GM21367 (cell line): ENCODE measurements around the gene EPHA3.

ENCODE experiments used
- ATAC-seq: cut with Tn5 transposase; IDR thresholded peaks from one replicate; pipeline ENCODE4 v1.9.1; 2021; ENCODE audit not compliant: unreplicated experiment

Gene EPHA3

GRCh38 chr3:89107461-89108290, at the start of gene EPHA3:
Gene EPHA3 (plus strand): TSS chr3:89107621. CDS start chr3:89107749, 128 bp downstream.
- ATAC-seq, result peak; percentile 98

DNA sequence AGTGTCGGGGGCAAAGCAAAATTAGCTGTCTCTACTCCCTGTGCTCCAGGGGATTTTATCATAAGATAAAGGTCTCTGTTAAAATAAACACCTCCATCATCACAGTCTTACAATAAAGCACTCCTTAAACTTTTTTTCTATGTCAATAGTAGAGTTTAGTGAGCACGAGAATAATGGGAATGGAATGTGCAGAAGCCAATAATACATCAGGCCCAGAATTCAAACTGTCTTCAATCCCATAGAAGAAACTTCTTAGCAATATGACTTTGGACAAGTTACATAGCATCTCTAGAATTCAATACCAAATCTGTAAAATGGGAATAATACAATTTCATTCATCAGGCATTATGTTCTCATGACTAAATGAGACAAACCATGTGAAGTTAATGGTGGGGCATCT, 49.0 kb upstream of the EPHA3 start:
- ATAC-seq, result no peak

DNA sequence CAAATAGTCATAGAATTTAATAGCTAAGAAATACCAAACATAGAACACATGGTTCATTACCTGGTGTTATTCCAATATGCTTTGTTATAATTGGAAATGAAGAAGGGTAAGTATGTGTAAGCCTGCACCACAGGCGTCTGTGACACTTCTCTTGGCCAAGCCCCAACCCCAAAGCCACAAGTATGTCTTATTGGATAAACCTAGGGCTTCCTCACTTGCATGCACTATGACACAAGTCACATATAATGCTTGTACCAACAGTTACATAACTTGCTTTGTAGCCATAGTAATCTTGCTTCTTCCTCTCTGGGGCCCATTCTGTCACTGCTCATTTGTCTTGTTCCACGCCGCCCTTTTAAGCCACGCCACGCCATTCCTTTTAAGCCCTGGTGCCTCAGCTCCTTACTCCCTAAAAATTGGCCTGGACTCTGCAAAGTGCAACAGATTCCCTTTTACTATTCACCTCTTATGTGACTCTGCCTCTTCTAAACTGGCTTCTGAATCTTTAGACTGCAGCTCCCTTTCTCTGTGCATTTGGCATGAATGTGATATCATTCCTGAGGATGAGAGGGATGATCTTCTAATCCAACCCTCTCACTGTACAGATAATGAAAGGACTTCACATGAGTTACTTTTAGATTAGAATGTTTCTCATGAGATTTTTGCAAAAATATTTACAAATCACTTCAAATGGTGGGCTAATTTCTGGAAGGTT, 48.1 kb upstream of the EPHA3 start:
- no peak for ATAC-seq

GRCh38 chr3:89061259-89061658, 46.2 kb upstream of the EPHA3 start:
- ATAC-seq, result no peak

- ATAC-seq, result no peak
Observed at GRCh38 chr3:89067736-89068135, 39.7 kb upstream of the EPHA3 start.

GRCh38 chr3:89072642-89073041, 34.8 kb upstream of the EPHA3 start:
- no peak for ATAC-seq

- ATAC-seq, result no peak
Observed at GRCh38 chr3:89079944-89080343, 27.5 kb upstream of the EPHA3 start.

GRCh38 chr3:89087851-89088250, 19.6 kb upstream of the EPHA3 start:
- no peak for ATAC-seq

DNA sequence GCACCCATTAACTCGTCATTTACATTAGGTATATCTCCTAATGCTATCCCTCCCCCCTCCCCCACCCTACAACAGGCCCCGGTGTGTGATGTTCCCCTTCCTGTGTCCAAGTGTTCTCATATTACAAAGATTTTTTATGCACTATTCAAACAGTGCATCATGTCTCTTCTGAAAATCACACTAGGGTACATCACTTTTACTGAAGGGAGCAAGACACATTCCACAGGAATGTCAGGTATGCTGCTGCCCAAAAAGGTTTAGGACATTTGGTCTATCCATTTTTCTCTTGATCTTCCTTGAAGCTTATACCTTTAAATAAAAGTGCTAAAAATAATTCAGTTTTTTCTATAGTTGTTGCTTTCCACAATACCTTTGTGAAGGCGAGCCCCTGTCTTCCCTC, 9.2 kb upstream of the EPHA3 start:
- no peak for ATAC-seq

DNA sequence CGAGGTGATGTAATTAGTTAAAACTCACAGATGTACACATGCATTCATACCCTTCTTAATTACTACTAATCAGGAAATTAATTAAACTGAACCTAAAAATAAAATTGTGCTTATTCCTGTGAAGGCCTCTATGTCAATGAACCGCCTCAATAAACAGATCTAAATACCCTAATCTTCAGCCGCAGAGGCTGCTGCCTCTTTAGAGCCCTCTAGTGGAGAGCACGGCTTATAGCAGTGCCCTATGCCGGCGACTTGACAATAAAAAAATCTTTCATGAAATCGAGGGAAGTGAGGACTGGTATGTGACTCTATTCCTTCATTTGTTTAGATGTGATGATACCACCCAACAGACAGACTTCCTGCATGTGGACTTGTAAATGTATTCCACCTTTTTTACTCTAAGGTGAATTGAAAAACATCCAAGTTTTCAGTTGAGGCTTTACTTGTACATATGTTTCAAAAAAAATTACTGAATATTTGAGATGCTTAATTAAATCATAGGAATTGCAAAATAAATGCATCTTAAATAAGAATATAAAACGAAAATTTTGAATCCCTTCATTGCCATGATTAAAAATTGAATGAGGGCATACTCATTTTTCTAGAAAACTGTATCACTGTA, 8.3 kb upstream of the EPHA3 start:
- ATAC-seq, result peak; percentile 98

GRCh38 chr3:89101251-89101650, 6.2 kb upstream of the EPHA3 start:
- no peak for ATAC-seq

DNA sequence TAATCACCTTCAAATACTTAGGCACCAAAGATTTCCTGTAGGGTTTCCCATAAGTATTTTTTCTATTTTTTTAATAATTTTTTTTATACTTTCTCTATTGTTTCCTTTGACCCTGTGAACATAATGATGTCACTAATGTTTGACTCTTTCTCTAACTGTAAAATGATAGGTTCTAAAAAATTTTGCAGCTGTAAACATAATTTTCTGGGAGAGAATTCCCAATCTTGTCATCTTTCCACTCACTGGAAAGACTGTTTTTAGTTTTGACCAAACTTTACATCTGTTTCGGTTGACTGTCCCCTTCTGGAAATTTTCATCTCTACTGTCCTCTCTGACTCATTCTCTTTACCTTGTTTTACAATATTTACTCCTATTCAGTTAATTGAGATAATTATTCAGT, 5.5 kb upstream of the EPHA3 start:
- ATAC-seq, result no peak

DNA sequence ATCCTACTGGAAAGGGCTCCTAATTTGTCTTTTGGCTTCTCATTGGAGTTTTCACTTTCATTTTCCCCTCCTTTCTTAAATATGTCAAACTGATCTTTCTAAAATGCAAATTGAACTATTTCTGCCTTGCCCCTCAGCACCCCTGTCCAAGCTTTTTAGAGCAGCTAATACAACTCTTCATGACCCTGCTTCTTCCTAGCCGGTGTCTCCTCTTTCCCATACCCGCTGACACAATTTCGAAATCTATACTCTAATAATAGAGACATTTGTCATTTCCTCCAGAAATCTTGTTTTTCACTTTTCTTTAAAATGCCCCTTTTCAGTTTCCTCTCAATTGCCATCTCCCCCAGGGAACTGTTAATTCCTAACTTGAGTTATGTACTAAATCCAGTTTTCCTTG, 2.9 kb upstream of the EPHA3 start:
- no peak for ATAC-seq

DNA sequence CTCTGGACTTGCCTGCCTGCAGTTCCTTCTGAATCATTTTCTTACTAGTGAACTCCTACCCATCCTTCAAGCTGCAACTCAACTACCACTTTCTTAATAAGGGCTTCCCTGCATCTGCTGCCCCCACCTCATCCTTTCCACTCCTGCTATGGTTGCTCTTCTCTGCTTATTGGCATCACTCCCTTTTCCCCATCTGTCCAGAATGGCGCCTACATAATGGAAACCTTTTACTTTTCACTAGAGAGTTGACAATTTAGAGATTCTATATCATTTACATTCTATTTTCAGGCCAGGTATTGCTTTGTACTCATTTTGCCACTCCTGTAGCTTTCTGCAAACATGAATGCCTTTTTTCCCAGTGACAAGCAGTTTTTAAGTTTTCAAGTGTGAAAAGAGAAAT, 1.9 kb upstream of the EPHA3 start:
- ATAC-seq, result no peak

DNA sequence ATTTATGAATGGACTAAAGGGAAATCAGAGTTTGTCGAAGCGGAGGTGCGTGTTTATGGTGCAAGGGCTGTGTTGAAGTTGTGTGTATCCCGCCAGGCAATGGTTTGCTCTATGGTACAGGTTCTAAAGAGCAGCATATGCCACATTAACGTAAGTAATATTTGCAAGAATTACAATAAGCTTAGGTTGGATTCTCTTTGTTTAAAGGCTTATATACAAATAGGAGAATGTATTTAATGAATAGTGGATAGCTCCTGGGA, 800 bp downstream of the EPHA3 start:
- ATAC-seq, result no peak

DNA sequence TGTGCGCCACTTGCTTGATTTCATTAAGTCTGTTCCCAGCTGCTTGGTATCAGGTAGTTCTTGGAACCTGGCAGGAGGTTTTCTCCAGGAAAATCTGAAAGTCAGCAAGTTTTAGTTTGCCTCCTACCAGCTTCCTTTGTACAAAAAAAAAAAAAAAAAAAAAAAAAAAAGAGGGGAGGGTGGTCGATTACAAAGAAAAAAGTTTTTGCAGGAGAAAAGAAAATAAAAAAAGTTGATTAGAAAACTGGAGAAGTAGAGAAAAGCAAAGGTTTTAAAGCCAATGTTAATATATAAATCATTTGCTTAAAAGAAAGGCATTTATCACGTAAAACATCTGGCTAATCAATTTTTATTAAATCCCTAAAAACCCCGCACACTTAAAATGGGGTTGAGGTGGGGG, 5.9 kb downstream of the EPHA3 start:
- no peak for ATAC-seq

- ATAC-seq, result peak; percentile 93
Observed at GRCh38 chr3:89113893-89114840, 6.7 kb downstream of the EPHA3 start.

DNA sequence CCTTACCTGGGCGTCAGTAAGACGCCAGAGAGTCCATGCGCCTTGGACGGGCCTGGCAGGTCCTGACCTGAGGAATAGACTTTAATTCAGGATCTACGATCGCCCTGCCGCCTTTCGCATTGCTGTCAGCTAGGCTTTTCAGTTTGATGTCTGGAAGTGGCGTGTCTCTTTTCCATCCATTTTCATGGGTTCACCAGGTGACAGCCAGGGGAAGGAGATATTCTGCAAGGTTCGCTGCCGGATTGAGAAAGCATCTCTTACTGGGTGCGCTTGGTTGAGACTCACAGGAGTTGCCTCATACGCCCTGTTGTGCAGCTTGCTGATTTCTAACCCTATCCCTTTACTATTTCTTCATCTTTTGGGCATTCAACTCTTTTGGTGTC, 7.4 kb downstream of the EPHA3 start:
- peak; percentile 12 for ATAC-seq

DNA sequence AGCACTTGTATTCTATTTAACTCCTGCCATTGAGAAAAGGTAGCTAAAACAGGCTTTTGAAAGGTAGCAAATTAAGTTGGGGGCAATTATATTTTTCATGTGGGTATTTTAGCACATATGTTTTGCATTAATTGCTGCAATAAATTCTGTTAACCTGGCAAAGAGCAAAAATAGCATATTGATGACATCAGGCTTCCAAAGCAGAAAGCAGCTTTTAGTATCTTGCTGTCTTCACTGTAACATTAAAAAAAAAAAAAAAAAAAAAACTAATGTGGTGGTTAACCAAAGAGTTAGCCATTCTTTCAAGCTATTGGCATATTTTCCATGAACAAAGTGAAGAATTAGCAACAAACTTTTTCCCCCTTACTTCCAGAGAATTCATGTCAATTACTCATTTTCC, 9.1 kb downstream of the EPHA3 start:
- no peak for ATAC-seq

GRCh38 chr3:89138048-89138447, 30.6 kb downstream of the EPHA3 start:
- ATAC-seq, result no peak

- no peak for ATAC-seq
Observed at GRCh38 chr3:89139870-89140269, 32.4 kb downstream of the EPHA3 start.
